Smooth muscle cell (in vitro differentiated cells): ENCODE data around the gene LIX1L. TPM values are rescaled to one million over a fixed set of nuclear protein-coding genes. Genes with fewer than 3 reads are reported as not detected.

Experiments used
- DNase-seq: peaks from one replicate; lab custom pipeline; 2025; ENCODE audit not compliant: unreplicated experiment; lab: John Stamatoyannopoulos, UW
- H2AFZ ChIP-seq: fragments of 200-600 bp; sonication (generic); 2 replicates; pipeline ENCODE4 v1.6.0; 2016; ENCODE audit warnings: antibody characterized with exemption, low read depth, mild to moderate bottlenecking
- H3F3A ChIP-seq: fragments of 200-600 bp; sonication (generic); 2 replicates; pipeline ENCODE4 v1.6.0; 2017; ENCODE audit warnings: antibody characterized with exemption, low read depth
- H3K27ac ChIP-seq: fragments of 200-600 bp; sonication (generic); 2 replicates; pipeline ENCODE4 v1.5.1; 2016; ENCODE audit warnings: low read depth, mild to moderate bottlenecking
- H3K27me3 ChIP-seq: fragments of 200-600 bp; sonication (generic); 2 replicates; pipeline ENCODE4 v1.6.1; 2016; ENCODE audit warnings: low read depth, mild to moderate bottlenecking
- H3K36me3 ChIP-seq: fragments of 200-600 bp; sonication (generic); 2 replicates; pipeline ENCODE4 v1.5.1; 2016; ENCODE audit warnings: low read depth
- H3K4me1 ChIP-seq: fragments of 200-600 bp; sonication (generic); 2 replicates; pipeline ENCODE4 v1.5.1; 2016; ENCODE audit warnings: low read depth
- H3K4me2 ChIP-seq: fragments of 200-600 bp; sonication (generic); 2 replicates; pipeline ENCODE4 v1.6.0; 2016; ENCODE audit warnings: mild to moderate bottlenecking
- H3K4me3 ChIP-seq: fragments of 200-600 bp; sonication (generic); 2 replicates; pipeline ENCODE4 v1.5.1; 2016; ENCODE audit warnings: mild to moderate bottlenecking
- H3K79me2 ChIP-seq: fragments of 200-600 bp; sonication (generic); 2 replicates; pipeline ENCODE4 v1.6.0; 2016; ENCODE audit warnings: low read depth, mild to moderate bottlenecking
- H3K9ac ChIP-seq: fragments of 200-600 bp; sonication (generic); 2 replicates; pipeline ENCODE4 v1.6.0; 2016; ENCODE audit warnings: low read depth
- H3K9me3 ChIP-seq: fragments of 200-600 bp; sonication (generic); replicated peaks from 2 replicates; pipeline ENCODE4 v1.5.1; 2016; ENCODE audit warnings: low read depth
- H4K20me1 ChIP-seq: fragments of 200-600 bp; sonication (generic); 2 replicates; pipeline ENCODE4 v1.6.0; 2016; ENCODE audit warnings: low read depth
- CTCF ChIP-seq: fragments of 200-600 bp; sonication (generic); IDR thresholded peaks from 2 replicates; pipeline ENCODE4 v1.5.1; 2017; ENCODE audit warnings: borderline replicate concordance, mild to moderate bottlenecking, antibody characterized with exemption; ENCODE audit not compliant: insufficient read depth, poor library complexity, severe bottlenecking
- WGBS: methylation state at CpG from one replicate; pipeline ENCODE4 v1.1.7; 2016; ENCODE audit warnings: low lambda C conversion rate; 5-methylcytosine and 5-hydroxymethylcytosine counted together
- polyA plus RNA-seq: library from polyadenylated mRNA; unstranded; fragments of >200 nt; fragmentation: Nextera tagmentation; extraction: Ambion mirVana; gene quantifications from 2 replicates; pipeline ENCODE4 v1.2.1, GENCODE V29; 2016
- total RNA-seq: library from RNA; depleted of rRNA; stranded (reverse); fragments of >200 nt; gene quantifications from 2 replicates; pipeline ENCODE4 v1.2.3, GENCODE V29; 2014

The LIX1L gene
- total and polyA plus RNA-seq, 2 experiments from 2014 or later: 31.1 to 32.7 TPM

GRCh38 chr1:145977016-145977415, 19.2 kb upstream of the LIX1L start:
- H3K4me1 ChIP-seq: peaks cover 21% of the 10 kb centered on the region
- no peak overlapping the region for H3K4me3 ChIP-seq
- no peaks in the 10 kb centered on the region for H3K9me3 ChIP-seq
- DNase-seq: no peak
- no peak overlapping the region for H3K4me2 ChIP-seq
- TF ChIP-seq CTCF: no peak
- H4K20me1 ChIP-seq: no peaks in the 10 kb centered on the region
- peaks cover 15% of the 10 kb centered on the region for H3F3A ChIP-seq
- H3K79me2 ChIP-seq: no peaks in the 10 kb centered on the region
- H3K27ac ChIP-seq: no peak overlapping the region
- WGBS: 73% methylated on average over 5 of the region's 5 CpGs
- no peak overlapping the region for H3K9ac ChIP-seq
- H2AFZ ChIP-seq: no peak overlapping the region
- H3K27me3 ChIP-seq: no peaks in the 10 kb centered on the region
- no peaks in the 10 kb centered on the region for H3K36me3 ChIP-seq

GRCh38 chr1:145975216-145975615, 17.4 kb upstream of the LIX1L start:
- Histone ChIP-seq H3F3A (peaks cover 10% of the 10 kb centered on the region), H3K9me3 (no peaks in the 10 kb centered on the region), H3K27me3 (no peaks in the 10 kb centered on the region), H3K4me1 (peaks cover 21% of the 10 kb centered on the region), H3K4me2 (no peak overlapping the region), H3K36me3 (no peaks in the 10 kb centered on the region), H2AFZ (no peak overlapping the region), H4K20me1 (no peaks in the 10 kb centered on the region), H3K79me2 (no peaks in the 10 kb centered on the region), H3K27ac (no peak overlapping the region), H3K4me3 (no peak overlapping the region), H3K9ac (no peak overlapping the region)
- no peak for TF ChIP-seq CTCF
- WGBS: 87% methylated on average over 4 of the region's 4 CpGs
- no peak for DNase-seq

GRCh38 chr1:145974721-145975120, 16.9 kb upstream of the LIX1L start:
- Histone ChIP-seq H3K4me3 (no peak overlapping the region), H4K20me1 (no peaks in the 10 kb centered on the region), H3K9ac (no peak overlapping the region), H3K27me3 (no peaks in the 10 kb centered on the region), H3K79me2 (no peaks in the 10 kb centered on the region), H3K4me2 (no peak overlapping the region), H3K9me3 (no peaks in the 10 kb centered on the region), H3K27ac (no peak overlapping the region), H3F3A (peaks cover 7% of the 10 kb centered on the region), H3K4me1 (peaks cover 18% of the 10 kb centered on the region), H2AFZ (no peak overlapping the region), H3K36me3 (no peaks in the 10 kb centered on the region)
- no peak for DNase-seq
- TF ChIP-seq CTCF: no peak
- WGBS: 93% methylated on average over 7 of the region's 7 CpGs

GRCh38 chr1:145972580-145972979, 14.8 kb upstream of the LIX1L start:
- no peak for TF ChIP-seq CTCF
- no peak overlapping the region for H3K4me2 ChIP-seq

More at GRCh38 chr1:145972580-145972979, 14.8 kb upstream of the LIX1L start:
- Histone ChIP-seq H3F3A (no peaks in the 10 kb centered on the region), H3K27me3 (no peaks in the 10 kb centered on the region), H3K4me1 (peaks cover under 1% of the 10 kb centered on the region), H3K36me3 (no peaks in the 10 kb centered on the region), H3K27ac (no peak overlapping the region), H3K9ac (no peak overlapping the region), H3K4me3 (no peak overlapping the region), H3K9me3 (no peaks in the 10 kb centered on the region), H2AFZ (no peak overlapping the region), H3K79me2 (no peaks in the 10 kb centered on the region), H4K20me1 (no peaks in the 10 kb centered on the region)
- WGBS: 85% methylated on average over 7 of the region's 7 CpGs
- no peak for DNase-seq
